DMS 273 treated with DMSO at 0.1 percent for 48 hours (cell line): ENCODE results near the gene ACSL6.

ENCODE experiments used
- DNase-seq: peaks from one replicate; lab custom pipeline; 2025; lab: John Stamatoyannopoulos, UW

ACSL6 gene

DNA sequence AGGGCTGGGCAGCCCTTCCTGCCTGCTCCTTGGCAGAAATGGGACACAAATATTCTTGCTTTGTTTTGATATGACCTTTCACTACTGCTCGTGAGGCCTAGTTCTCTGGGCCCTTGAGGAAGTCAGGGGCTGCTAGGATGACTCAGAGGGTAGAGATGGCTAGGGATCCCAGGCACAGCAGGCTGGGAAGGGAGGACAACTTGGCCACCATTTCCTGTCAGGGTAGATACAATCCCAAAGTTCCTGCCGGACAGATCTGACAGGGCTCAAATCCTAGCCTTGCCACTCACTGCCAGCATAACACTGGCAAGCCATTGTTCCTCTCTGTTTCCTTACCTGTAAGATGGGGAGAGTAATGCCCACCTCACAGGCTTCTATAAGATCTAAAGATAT, 34.2 kb downstream of the ACSL6 start:
- no peak for DNase-seq

- no peak for DNase-seq
These were observed 34.8 kb downstream of the ACSL6 start for GRCh38 chr5:131976414-131977211.

DNA sequence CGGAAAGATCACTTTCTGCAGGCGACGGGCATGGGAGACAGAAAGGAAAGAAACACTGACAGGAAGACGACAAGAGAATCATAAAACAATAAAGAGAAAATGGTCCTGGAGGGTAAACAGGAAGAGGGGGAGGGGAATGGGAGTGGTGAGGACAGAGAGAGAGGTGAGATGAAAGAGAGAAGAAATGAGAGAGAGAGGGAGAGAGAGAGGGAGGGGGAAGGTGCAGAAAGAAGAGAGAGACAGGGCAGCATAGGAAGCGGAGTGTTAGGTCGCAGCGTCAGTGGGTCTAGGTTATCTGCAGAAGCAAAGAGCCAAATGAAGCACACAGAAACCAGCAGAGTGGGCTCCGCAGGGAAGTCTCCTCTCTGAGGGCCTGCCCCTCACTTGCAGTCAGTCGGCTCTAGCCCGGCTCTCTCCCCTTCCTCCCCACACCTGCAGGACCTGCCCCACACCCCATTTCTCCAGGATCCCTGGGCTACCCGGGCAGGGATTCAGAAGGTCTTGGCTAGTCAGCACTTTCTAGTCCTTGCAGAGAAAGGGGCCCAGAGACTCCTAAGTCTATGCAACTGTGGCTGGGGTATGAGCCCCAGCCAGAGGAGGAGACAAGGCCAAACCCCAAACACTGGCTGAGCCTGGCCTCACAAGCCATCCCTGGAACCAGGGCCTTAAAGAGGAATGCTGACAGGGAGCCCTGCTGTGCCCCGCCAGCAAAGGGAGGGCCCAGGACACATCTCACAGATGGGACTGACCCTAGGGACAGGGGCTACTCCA, 36.3 kb downstream of the ACSL6 start:
- no peak for DNase-seq

DNA sequence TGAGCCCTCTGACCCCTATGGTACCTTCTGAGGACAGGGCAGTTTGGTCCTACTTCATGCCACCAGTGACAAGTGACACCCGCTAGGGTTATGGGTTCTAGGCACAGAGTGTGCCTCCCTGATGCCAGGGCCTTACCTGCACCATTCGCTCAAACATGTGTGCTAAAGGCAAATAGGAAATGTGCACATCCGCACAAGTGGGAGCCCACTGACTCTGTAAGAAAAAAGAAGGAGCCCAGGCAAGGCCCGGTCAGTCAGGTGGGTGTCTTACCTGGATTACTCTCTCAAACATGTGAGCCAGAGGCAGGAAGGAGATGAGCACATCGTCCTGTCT, 36.9 kb downstream of the ACSL6 start:
- DNase-seq, result no peak

GRCh38 chr5:131974016-131974415, 37.4 kb downstream of the ACSL6 start:
- no peak for DNase-seq

DNA sequence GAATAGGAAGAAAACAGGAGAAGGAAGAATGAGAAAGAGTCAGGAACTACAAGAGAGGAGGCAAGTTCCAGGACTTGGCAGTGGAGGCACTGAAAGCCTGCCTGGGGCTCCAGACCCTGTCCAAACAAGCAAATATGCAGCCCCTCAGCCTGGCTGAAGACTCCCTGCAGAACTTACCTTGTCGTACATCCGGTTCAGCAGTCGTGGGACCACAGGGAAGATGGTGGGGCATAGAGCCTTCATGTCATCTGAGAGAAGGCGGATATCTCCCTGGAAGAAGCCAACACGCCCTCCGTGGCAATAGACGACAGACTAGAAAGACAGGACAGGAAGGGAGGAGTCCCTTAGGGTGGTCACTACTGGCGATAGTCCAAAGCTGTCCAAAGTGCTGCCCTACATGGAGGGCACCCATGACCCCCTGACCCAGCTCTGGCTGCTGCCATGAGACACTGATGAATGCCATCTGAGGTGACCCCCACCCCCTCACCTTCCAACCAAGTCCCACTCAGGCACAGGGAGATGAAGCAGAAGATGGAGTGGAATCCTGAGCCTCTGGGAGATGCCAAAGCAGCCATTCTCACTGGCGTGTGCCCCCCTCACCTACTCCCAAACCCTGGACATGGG, 38.3 kb downstream of the ACSL6 start:
- DNase-seq, result no peak

DNA sequence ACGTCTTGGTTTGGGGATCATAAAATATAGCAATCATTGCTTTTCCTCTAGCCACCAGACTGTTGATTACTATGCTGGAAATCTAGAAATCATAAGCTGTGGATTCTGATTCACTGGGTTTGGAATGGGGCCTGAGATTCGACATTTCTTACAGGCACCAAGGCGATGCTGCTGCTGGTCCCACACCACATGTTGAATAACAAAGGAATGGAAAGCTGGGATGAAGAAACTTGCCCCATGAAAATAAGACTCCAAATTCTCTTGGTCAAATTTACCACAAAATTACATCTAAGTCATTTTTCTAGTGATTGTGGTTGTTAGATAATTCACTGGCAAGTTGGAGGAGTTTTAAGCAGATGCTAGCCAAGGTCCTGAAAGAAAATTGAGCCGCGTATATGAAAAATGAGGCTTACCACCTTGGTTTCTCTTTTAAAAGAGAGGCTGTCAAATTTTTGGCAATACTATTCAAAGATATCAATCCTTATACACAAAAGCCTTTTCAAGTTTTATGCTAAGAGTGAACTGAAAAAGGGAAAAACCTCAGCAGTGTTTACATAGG, 43.0 kb downstream of the ACSL6 start:
- no peak for DNase-seq

DNA sequence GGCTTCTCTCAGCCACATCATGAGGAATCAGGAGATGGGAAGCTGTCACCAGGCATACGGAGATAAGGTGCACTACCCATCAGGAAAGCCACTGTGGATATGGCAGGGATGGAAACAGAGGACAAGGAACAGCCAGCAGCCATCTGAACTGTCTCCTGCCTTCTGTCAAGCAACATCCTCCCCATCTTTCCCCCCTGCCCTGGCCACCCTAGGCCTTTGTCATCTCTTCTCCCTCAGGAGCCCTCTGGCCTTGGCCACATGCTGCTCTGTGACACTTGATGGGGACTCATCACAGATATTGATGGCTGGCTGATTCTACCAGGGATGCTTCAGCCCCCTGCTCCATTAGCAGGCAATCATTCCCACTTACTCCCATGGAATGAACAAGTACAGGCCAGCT, 44.9 kb downstream of the ACSL6 start:
- no peak for DNase-seq

DNA sequence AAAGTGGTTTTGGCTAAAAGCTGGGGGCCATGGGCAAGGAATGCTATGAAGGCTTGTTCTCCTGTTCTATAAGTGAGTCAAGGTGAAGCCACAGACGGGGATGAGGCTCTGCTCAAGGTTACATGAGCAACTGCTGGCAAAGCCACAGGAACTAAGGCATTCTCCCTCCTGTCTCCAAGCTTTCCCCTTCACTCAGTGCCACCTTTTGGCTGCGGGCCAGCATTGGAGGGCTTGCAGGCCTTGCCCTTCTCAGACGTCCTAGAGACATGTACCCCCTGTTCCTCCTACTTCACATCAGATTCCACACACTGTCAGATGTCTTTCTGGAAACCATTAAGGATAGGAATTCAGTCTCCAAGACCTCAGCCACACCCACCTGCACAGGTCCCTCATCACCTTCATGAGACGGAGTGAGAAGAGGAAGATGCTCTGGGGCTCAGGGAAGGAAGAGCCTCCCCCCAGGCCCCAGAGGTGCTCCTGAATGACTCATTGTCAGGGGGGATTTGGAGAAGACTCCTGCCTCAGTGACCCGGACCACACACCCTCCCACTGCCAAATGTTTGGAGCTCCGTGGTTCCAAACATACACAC, 45.5 kb downstream of the ACSL6 start:
- DNase-seq, result no peak

DNA sequence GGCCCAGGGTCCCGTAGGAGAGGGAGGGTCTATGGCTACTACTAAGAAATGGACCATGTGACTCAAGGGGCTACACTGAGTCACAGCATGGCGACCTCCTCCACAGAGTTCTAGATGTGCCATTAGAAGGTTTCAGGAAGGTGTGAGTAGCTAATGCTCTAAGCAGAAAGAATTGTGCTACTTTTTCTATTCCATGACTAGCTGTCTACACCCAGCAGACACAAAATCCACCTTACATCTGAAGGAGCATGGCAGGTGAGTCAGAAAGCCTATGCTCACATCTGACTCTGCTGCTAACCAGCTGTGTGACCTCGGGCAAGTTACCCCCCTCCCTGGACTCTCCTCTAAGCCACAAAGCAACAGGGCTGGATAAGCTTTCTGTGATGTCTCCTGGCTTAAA, 51.6 kb downstream of the ACSL6 start:
- no peak for DNase-seq

DNA sequence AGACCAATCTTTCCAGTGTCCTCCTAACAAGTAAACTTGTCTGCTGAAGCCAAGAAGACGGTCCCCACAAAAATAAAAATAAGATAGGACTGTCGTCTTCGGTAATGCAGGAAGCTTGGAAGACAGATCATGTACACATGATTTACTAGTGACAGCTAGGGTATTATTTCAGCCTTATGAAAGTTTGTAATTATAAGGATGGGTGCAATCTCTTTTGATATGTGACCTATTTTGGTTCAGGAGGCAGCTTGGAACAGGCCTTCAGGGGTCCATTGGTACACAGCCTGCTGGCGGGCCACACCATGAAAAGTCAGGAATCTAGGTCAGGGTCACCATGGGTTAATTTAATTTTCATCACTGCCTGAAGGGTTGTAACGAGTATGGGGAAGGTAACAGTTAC, 52.3 kb downstream of the ACSL6 start:
- DNase-seq, result no peak

DNA sequence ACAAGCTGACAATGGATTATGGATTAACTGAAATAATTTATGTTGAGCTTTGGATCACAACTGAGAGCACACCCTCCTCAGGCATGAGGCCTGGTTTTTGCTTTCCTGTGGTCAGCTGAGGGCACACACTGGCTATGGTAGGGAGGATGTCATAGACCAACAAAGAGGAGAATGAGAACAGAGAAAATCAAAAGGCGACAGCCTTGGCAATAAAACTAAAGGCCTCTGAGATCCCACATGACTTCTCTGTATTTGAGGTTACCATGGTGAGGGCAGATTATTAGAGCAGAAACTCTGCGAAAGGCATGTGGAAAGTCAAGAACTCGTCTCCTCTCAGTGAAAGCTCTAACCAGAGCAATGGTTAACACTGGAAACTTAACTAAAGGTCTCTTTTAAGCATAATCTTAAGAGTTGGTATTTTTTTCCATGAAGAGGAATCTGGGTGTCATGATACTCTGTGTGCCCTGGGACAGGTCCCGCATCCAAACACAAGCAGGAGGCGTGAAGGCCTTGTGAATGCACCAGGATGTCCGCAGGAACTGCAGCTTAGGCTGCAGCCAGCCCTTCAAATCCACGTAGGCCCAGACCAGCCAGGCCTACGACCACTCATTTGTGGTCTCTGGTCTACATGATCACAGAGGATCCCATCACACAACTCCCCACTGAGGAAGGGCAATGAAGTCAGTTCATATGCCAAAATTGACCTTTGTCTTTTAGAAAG, 53.6 kb downstream of the ACSL6 start:
- DNase-seq, result no peak

- DNase-seq, result no peak
These were observed 57.5 kb downstream of the ACSL6 start for GRCh38 chr5:131953969-131954368.

DNA sequence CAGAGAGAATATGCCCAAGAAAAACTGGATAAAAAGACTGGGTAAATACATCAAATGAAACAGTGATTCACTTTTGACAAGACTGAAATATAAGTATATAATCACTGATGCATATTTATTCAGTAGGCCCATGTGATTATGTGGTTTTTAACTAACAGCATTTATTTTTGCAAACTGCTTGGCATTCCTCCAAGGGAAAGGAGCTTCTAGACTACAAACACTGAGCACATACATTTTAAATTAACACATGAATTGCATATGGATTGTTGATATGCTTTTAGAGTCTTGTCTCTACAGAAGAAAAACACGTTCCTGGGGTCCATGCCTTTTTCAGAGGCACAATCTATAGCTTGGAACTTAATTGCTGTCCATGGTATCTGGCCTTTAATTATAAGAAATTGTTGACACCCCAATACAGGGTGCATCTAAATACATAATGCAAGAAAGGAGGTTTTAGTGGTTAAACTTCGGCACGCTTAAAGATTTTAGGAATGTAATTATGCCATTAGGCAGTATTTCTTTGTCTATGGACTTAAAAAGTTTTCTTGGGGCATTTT, 59.1 kb downstream of the ACSL6 start:
- DNase-seq, result no peak

DNA sequence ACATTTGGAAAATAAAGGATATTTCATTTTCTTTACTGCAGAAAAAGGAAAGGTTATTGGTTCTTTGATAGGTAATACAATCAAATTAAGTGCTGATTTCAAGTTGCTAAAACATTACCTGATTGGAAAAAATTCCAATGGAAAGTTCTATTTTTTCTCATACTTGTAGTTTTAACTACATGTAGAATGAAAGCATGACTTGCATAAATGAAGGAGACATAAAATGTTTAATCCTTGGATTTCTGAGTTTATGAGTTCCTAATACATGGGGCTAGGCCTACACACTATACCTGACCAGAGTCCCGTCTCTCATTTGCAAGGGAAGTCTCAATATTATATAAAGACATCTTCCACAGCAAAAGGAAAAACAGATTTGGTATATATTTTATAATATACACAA, 60.8 kb downstream of the ACSL6 start:
- DNase-seq, result no peak

GRCh38 chr5:131947445-131947844, 64.0 kb downstream of the ACSL6 start:
- no peak for DNase-seq

GRCh38 chr5:131945551-131946168, 65.8 kb downstream of the ACSL6 start, which contains the start of gene MEIKIN:
Gene MEIKIN, minus strand, starts transcription at chr5:131945663. Its CDS starts 158 bp downstream, at chr5:131945505.
- no peak for DNase-seq

GRCh38 chr5:131944702-131945550, 66.5 kb downstream of the ACSL6 start:
- no peak for DNase-seq

DNA sequence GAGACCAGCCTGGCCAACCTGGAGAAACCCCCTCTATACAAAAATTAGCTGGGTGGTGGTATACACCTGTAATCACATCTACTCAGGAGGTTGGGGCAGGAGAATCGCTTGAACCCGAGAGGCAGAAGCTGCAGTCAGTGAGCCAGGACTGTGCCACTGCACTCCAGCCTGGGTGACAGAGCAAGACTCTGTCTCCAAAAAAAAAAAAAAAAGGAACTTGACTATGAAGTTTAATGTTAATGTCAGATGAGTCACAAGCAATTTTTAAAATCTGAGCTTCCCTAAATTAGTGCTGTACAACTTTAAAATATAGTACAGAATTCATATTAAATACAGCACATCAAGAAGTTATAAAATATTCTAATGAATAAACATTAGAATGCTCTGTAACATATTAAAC, 67.5 kb downstream of the ACSL6 start:
- no peak for DNase-seq

DNA sequence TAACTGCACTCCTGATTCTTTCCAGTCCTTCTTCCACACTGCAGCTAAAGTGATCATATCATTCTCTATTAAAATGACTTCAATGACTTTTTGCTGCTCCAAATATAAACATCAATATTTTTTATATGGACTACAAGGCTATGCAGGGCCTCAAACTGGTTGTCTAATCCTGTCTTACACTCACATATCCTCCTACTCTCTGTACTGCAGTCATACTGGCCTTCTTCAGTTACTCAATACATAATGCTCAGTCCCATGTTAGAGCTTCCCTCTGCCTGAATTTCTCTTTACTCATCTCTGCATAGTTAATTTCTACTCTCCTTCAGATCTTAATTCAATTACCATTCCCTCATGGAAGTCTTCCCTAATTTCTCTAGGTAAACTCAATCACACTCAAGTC, 69.4 kb downstream of the ACSL6 start:
- no peak for DNase-seq
